GM21619 (cell line): ENCODE results near the gene CAMK2G.
A peak's percentile ranks its signal among the peaks of the same experiment; 100 is the strongest.
"Not testable (repeated sequence)": the region's sequence is repeated elsewhere in the genome, so short reads cannot be mapped to it uniquely, and the experiment has no call there.

Experiments used
- ATAC-seq: cut with Tn5 transposase; IDR thresholded peaks from one replicate; pipeline ENCODE4 v1.9.1; 2021; ENCODE audit not compliant: unreplicated experiment

The CAMK2G gene

DNA sequence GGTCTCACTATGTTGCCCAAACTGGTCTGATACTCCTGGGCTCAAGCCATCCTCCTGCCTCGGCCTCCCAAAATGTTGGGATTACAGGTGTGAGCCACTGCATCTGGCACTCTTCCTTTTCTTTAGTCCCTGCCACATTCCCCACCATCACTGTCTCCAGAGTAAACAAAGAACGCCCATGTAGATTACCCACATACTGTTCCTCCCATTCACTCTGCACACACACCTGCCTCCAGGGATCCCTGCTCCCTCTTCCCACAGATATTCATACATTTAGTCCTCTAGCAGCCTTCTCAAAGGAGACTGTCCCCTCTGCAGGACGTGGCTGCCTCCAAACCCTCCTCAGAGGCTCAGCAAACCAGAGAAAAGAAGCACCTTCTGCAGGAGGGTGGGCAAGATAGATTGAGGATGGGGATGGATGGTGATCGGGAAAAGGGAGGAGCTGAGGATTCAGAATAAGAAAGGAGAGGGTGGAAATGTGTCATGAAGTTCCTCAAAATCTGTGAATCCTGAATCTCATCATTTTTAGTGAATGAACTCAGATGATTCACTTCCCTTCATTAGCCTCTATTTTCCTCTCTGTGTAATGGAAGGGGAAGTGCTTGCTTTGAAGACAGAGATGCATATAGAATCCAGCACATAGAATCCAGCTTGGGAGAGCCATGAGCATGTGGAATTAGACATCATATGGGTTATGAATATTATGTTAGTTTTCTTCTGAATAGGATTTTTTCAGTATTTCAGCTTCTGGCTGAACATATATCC is 31.1 kb upstream of the CAMK2G start:
- ATAC-seq: no peak

DNA sequence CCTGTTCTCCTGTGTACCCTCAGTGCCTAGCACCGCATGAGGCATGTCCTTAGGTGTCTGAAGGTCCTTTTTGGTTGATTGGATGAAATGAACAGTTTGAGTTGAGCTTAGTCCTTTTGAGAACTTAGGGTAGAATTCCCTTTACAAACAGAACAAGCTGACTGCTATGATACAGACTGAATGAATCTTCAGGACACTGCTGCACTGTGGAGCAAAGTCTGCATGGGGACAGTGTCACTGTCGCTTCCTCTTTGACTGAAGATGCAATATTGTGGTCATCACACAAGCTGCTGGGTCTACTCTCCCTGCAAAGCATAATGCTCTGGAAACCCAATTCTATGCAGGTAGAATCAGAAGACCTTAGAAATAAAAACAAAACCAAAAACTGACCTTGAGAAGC is 28.0 kb upstream of the CAMK2G start:
- no peak for ATAC-seq

DNA sequence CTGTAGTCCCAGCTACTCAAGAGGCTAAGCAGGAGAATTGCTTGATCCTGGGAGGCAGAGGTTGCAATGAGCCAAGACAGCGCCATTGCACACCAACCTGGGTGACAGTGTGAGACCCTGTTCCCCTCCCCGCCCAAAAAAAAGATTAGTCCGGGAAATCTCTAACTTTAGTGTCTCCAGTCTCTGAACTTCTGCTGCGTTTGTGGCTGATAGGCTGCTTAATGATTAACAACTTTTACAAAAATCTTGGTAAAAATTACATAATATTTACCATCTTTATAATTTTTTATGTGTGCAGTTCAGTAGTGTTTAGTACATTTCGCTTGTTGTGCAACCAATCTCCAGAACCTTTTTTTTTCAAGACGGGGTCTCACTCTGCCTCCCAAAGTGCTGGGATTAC is 26.9 kb upstream of the CAMK2G start:
- no peak for ATAC-seq

DNA sequence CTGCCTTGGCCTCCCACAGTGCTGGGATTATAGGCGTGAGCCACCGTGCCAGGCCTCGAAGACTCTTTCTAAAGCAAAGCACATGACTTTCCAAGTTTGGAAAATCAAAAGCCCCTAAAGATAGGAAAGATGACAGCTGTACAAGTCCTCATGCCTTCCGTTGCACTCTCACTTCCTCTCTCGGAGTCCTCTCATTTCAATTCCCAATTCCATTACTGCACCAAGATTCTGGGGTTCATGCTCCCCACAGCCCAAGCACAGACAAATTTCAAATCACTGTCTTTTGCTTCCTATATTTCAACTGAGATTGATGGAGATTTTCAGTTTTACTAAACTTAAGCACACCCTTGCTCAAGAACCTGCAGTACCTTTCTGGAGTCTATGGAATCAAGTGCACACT is 25.7 kb upstream of the CAMK2G start:
- ATAC-seq: no peak

DNA sequence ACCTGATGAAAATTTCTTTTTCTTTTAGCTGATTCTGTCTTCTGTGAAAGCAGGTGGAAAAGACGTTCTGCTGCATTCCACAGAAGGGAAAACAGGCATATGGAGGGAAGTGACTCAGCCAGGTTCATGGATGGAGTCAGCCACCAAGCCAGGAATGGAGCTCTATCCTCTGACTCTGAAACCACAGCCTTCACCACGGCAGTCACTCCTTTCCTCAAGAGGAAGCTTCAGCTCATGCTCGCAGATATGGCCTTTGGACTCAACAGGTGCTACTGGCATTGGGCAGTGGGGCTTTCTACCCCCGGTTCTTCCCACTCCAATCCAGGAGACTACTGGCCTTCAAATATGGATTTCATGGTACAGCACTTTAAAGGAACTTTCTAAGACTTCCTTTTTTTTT is 25.1 kb upstream of the CAMK2G start:
- ATAC-seq: no peak

DNA sequence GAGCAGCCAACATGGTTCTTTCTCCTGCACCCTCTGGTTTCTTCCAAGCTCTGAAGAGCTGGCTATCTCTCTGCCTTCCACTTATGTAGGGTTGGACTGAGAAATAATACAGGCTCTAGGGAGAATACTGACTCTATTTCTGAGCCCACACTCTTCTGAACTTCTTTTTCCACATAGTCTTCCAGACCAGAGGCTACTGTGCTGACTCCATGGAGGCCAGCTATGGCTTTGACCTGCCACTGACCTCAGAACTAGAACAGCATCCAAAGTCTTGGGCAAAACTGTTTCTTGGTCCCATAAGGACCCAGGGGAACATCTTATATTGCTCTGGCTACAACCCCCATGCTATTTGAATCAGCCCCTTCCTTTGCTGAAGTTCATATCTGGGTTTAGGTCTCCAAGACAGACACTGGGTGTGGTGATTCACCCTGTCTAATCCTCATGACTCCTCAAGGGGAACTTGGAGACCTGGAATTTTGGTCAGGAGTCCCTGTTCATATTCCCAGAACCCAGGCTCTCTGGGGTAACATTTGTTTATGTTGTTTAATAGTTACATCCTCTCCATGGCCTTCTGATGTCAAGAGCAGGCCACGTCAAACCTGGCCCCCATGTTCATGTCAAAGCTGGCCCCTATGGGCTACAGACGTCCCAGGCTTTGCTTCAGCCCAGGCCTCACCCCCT is 24.5 kb upstream of the CAMK2G start:
- ATAC-seq: no peak

DNA sequence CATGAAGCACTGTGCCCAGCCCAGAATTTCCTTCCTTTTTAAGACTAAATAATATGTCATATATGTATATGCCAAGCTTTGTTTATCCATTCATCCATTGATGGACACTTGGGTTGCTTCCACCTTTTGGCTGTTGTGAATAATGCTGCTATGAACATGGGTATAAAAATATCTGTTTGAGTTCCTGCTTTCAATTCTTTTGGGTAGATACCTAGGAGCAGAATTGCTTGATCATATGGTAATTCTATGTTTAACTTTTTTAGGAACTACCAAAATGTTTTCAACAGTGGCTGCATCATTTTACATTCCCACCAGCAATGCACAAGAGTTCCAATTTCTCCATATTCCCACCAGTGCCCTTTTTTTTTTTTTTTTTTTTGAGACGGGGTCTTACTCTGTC is 23.3 kb upstream of the CAMK2G start:
- no peak for ATAC-seq

DNA sequence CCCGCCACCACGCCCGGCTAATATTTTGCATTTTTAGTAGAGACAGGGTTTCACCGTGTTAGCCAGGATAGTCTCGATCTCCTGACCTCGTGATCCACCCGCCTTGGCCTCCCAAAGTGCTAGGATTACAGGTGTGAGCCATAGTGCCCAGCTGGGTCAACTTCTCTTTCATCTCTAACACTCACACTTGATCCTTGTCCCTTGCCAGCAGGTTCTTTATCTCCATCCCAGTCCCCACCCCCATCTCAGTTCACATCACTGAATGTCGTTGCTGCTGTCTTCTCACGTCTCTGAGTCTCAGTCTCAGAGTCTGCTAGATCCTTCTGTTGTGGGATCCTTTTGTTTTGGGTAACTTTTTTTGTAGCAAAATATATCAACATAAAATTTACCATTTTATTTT is 21.0 kb upstream of the CAMK2G start:
- ATAC-seq: not testable (repeated sequence)

DNA sequence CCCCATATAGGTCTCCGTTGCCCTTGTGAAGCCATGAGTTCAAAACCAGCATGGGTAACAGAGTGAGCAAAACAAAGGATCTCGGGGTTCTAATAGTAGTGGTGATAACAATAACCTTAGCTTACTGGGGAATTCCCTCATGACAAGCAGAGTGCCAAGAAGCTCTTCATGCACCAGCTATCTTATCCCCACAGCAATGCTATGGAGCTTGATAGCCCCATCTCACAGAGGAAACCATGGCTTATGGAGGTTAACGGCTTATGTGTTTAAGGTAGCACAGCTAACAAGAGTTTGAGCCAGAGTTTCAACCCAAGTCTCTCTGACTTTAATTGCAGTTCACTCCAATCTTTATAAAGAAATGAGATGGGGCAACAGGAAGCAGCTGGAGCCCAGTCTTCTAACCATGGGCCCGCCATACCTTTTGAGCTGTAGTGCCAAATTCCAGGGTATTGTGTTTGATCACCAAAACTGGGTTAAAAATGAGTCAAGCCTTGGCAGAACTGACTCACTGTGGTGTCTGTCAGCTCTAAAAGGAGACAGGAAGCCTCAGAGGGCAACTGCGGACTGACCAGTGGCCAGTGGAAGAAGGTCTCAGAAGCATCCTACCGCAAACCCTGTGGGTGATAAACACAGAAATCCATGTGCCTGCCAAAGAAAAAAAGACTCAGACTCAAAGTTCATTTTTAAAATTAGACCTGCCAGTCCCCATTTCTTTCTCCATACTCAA is 20.1 kb upstream of the CAMK2G start:
- no peak for ATAC-seq

DNA sequence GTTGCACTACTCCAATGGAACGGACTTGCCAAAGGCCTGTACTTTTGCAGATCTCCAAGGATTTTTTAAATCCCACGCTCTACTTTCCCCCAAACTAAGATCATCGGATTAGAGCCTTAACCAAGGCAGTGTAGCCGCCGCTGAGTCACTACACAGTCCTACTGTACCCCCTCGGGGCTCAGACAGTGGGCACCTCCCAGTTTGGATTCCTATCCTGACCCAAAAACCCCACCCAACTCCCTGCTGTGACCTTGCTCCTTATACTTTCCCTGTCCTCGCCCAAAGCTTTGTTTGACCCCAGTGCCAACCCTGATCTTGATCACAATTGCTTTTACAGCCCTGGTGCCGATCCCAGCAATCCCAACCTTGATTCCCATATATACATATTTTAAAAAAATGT is 19.1 kb upstream of the CAMK2G start:
- no peak for ATAC-seq

DNA sequence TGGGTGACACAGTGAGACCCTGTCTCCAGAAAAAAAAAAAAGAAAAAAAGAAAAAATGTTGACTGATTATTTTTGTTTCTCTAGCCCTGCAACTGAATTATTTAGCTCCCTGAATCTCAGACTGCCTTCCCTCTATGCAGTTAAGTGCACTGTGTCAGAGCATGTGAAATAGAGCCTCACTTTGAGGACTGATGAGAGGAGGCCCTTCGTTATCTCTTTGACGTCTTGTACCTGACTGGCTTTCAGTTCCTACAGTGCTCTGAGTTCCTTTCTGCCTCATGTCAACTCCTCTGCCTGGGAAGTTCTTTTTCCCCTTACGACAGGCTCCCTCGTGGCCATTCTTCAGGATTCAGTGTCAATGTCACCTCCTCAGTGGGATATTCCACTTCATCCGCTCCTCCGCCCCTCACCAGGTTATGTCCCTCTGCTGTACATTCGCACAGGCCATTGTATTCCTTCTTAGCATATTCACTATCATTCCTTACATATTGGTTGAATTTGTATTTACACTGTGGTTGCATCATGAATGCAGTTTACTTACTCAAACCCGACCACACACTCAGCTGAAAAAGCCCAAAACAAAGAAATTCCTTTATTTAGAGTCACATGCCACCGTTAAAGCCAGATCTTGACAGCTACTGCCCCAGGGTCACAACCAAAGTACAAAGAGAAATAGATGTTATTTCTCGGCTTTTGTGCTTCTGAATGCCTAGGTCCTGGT is 18.1 kb upstream of the CAMK2G start:
- ATAC-seq: no peak

DNA sequence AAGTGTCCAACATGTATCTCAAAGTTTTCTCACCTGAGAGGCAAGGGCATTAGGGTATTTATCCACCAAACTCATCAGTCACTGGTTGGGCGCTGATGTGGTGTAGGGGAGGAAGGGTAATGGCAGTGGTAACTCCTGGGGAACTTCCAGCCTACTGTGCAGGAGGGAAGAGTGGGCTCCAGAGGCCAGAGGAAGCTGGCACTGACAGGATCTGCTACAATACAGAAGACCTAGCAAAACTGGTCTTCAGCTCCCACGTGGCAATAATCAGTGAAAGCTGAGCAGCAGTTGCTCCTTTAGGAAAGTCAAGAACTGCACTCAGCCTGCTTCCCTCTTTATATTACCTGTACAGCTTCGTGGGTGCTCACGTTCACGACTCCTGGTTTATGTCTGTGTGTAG is 17.2 kb upstream of the CAMK2G start:
- no peak for ATAC-seq

DNA sequence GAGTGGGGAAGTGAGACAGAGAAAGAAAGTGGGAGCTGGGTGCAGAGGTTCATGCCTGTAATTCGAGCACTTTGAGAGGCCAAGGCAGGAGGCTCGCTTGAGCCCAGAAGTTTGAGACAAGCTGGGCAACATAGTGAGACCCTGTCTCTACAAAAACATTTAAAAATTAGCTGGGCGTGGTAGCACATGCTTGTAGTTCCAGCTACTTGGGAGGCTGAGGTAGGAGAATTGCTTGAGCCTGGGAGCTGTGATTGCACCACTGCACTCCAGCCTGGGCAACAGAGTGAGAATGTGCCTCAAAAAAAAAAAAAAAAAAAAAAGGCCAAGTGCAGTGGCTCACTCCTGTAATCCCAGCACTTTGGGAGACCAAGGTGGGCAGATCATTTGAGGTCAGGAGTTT is 16.5 kb upstream of the CAMK2G start:
- ATAC-seq: not testable (repeated sequence)

DNA sequence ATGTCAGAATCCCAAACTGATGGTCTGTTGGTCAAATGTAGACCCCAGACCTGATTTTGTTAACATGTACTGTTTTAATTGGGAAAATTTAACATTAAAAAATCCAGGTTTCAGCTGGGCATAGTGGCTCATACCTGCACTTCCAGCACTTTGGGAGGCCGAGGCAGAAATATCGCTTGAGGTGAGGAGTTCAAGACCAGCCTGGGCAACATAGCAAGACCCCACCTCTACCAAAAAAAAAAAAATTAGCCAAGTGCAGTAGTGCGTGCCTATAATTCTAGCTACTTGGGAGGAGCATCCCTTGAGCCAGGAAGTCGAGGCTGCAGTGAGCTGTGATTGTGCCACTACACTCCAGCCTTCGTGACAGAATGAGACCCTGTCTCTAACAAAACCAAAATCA is 15.9 kb upstream of the CAMK2G start:
- no peak for ATAC-seq

DNA sequence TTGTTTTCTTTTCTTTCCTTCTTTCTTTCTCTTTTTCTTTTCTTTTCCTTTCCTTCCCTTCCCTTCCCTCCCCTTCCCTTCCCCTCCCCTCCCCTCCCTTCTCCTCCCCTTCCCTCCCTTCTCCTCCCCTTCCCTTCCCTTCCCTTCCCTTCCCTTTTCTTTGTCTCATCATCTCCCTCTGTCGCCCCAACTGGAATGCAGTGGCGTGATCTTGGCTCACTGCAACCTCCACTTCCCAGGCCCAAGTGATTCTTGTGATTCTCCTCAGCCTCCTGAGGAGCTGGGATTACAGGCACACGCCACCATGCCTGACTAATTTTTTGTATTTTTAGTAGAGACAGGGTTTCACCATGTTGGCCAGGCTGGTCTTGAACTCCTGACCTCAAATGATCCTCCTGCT is 15.1 kb upstream of the CAMK2G start:
- not testable (repeated sequence) for ATAC-seq

DNA sequence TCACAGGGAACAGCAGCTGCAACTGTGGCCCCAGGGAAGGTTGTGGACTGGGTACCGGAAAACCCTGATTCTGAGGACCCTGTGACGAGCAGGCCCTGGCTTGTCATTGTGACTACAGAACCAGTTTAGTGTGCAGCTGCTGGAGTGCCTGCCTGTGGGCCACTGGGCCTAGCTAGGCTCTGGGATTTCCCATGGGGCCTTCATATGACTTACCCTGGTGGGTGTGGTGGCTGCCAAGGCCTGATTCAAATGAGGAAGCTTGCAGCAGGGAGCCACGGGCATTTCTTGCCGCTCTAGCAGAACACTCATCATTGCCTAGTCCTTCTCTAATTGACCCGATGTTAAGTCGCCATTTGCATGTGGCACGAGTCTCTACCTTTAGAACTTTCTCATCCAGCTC is 14.7 kb upstream of the CAMK2G start:
- ATAC-seq: no peak

DNA sequence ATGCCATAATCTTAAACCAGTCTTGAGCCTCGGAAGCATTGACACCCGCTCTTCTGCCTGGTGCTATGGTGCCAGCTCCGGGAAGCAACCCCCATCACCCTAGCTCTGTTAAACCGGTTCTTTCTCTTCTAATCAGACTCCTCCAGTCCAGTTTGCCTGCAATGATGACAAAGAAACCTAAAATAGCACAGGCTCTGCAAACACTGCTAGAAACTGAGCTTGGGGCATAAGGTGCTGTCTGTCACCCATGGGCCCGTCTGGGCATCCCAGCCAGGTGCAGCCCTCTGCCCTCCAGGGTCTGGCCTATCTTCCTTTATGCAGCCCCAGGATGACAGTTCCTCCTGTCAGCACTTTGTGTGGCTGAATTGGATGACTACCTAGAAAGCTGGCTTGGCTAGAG is 14.2 kb upstream of the CAMK2G start:
- ATAC-seq: no peak

DNA sequence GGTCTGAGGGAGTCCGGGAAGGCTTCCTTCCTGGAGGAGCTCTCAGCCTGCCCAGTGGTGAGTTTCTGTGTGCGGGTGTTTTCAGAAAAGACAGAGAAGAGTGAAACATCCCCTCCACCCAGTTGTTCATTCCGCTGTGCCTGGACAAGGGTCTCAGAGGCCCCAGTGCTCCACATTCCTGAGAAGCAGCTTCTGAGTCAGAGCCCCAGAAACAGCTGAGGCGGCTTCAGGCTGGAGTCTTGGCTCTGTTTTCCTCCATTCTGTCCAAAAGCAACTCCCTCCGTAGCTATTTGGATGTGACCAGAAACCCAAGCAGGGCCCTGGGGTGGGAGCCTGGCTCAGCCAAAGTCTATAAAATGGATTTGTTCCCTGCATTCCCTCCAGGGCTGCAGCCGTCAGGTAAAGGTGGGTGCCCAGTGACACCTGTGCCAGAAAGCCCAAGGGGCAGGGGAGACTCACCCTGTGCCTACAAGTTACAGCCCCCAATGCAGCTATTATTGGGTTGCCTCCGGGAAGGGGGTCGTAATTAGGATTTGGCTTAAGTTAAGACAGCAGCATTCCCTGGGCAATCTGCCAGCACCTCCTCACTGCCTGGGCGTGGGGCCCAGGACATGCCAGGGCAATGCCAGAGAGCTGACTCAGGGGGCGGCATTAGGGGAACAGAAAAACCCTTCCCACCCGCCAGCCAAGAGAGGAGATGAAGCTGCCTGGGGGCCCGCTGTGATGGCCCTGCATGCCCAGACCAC is 13.1 kb upstream of the CAMK2G start:
- ATAC-seq: no peak

DNA sequence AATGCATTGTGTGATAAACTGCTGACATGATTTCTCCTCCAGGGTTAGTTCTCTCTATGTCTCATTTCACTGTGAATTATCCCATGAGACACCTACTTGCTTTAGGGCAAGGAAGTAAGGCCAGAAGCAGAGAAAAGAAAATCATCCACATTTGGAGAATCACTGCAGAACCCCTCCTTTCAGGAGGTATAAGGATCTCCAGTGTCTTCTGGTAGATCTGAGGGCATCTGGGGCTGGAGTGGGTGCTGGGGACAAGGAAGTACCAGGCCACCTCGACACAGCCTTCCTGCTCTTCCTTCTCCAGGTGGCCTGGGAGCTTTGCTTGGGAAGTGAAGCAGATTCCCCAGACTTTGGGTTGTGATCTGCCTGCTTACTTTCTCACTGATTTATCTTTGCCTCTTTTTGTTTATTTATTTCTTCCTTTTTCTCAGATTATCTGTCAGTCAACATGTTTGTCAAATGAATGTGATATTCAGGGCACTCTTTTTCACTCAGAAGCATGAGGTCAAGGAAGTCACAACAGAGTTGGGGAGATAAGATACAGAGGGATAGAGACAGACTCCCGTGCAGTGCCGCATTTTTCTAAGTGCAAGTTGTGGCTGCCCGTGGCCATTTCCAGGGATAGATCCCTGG is 12.4 kb upstream of the CAMK2G start:
- ATAC-seq: no peak

DNA sequence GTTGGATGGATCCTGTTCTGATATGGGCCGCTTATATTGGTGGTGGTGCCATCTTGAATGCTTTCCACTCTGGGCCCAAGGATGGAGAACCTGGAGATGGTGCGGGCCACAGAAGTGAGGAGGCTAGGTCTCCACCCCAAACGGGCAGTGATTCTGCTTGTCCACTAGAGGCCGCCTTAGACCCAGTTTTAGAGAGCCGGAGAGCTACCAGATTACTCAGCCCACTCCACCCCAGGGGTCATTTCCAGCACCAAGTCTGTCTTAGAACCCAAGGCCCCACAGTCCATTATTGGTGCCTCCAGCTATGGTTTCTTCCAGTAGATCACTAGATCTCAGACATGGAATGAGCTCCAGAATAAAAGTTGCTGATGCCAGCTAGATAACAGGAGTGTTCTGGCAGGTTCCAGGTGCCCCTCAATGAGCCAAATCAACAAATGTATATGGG is 11.8 kb upstream of the CAMK2G start:
- ATAC-seq: peak; percentile 62
